SK-N-SH treated with all-trans-retinoic acid at 6 μM for 48 hours (cell line): Measurements from ENCODE around the gene SELENOM.
A peak's percentile ranks its signal among the peaks of the same experiment; 100 is the strongest.

Experiments used
- ATAC-seq: fragments of 200-7000 bp; cut with Tn5 transposase; 3 replicates; pipeline ENCODE4 v1.9.1; 2020; ENCODE audit warnings: mild to moderate bottlenecking, moderate library complexity
- ARNTL ChIP-seq: fragments of 450-650 bp; formaldehyde crosslinking; IDR thresholded peaks from 2 replicates; pipeline ENCODE4 v1.5.0; 2020; ENCODE audit warnings: low read depth, mild to moderate bottlenecking, moderate library complexity, borderline replicate concordance
- BACH2 ChIP-seq: fragments of 250-450 bp; sonication (Bioruptor Pico); IDR thresholded peaks from 2 replicates; pipeline ENCODE4 v1.9.0; 2021; ENCODE audit warnings: mild to moderate bottlenecking, borderline replicate concordance
- CSDC2 ChIP-seq: fragments of 250-450 bp; sonication (Bioruptor Pico); IDR thresholded peaks from 2 replicates; pipeline ENCODE4 v1.5.0; 2020; ENCODE audit warnings: mild to moderate bottlenecking, moderate library complexity
- ESRRG ChIP-seq: fragments of 250-450 bp; sonication (Bioruptor Pico); IDR thresholded peaks from 2 replicates; pipeline ENCODE4 v1.6.1; 2021; ENCODE audit warnings: mild to moderate bottlenecking
- GLIS3 ChIP-seq: fragments of 250-450 bp; sonication (Bioruptor Pico); IDR thresholded peaks from 2 replicates; pipeline ENCODE4 v1.5.0; 2020; ENCODE audit warnings: mild to moderate bottlenecking, moderate library complexity
- ISL1 ChIP-seq: fragments of 250-450 bp; sonication (Bioruptor Pico); IDR thresholded peaks from 2 replicates; pipeline ENCODE4 v2.1.2; 2022; ENCODE audit warnings: mild to moderate bottlenecking, moderate library complexity
- OSR1 ChIP-seq: fragments of 250-450 bp; sonication (Bioruptor Pico); IDR thresholded peaks from 2 replicates; pipeline ENCODE4 v1.8.0; 2022; ENCODE audit warnings: moderate library complexity, mild to moderate bottlenecking, inconsistent platforms
- PATZ1 ChIP-seq: fragments of 250-450 bp; sonication (Bioruptor Pico); IDR thresholded peaks from 2 replicates; pipeline ENCODE4 v1.8.0; 2020; ENCODE audit warnings: mild to moderate bottlenecking, moderate library complexity, borderline replicate concordance
- PPARA ChIP-seq: fragments of 250-450 bp; sonication (Bioruptor Pico); IDR thresholded peaks from 2 replicates; pipeline ENCODE4 v1.5.0; 2020; ENCODE audit warnings: mild to moderate bottlenecking, borderline replicate concordance
- RARB ChIP-seq: fragments of 250-450 bp; sonication (Bioruptor Pico); IDR thresholded peaks from 2 replicates; pipeline ENCODE4 v1.8.0; 2021; ENCODE audit warnings: mild to moderate bottlenecking, moderate library complexity
- SNAI2 ChIP-seq: fragments of 250-450 bp; sonication (Bioruptor Pico); IDR thresholded peaks from 2 replicates; pipeline ENCODE4 v1.5.0; 2020; ENCODE audit warnings: mild to moderate bottlenecking, moderate library complexity
- TCF4 ChIP-seq: fragments of 250-450 bp; sonication (Bioruptor Pico); IDR thresholded peaks from 2 replicates; pipeline ENCODE4 v1.8.0; 2021; ENCODE audit warnings: mild to moderate bottlenecking, moderate library complexity, borderline replicate concordance
- TOX ChIP-seq: fragments of 250-450 bp; sonication (Bioruptor Pico); IDR thresholded peaks from 2 replicates; pipeline ENCODE4 v1.8.0; 2021; ENCODE audit warnings: mild to moderate bottlenecking, moderate library complexity, borderline replicate concordance
- ZC3H10 ChIP-seq: fragments of 250-450 bp; sonication (Bioruptor Pico); IDR thresholded peaks from 2 replicates; pipeline ENCODE4 v1.5.1; 2021; ENCODE audit warnings: mild to moderate bottlenecking, moderate library complexity
- ZFP3 ChIP-seq: fragments of 250-450 bp; sonication (Bioruptor Pico); IDR thresholded peaks from 2 replicates; pipeline ENCODE4 v1.5.0; 2020; ENCODE audit warnings: mild to moderate bottlenecking, moderate library complexity
- ZFP30 ChIP-seq: fragments of 450-650 bp; formaldehyde crosslinking; IDR thresholded peaks from 2 replicates; pipeline ENCODE4 v1.5.0; 2022; ENCODE audit warnings: mild to moderate bottlenecking, moderate library complexity
- ZNF565 ChIP-seq: fragments of 450-650 bp; formaldehyde crosslinking; conservative IDR thresholded peaks from 2 replicates; pipeline ENCODE4 v1.5.0; 2020; ENCODE audit warnings: low read depth, mild to moderate bottlenecking, moderate library complexity
- ZNF70 ChIP-seq: fragments of 450-650 bp; formaldehyde crosslinking; IDR thresholded peaks from 2 replicates; pipeline ENCODE4 v1.5.0; 2020; ENCODE audit warnings: mild to moderate bottlenecking, moderate library complexity
- ZNF8 ChIP-seq: fragments of 450-650 bp; formaldehyde crosslinking; IDR thresholded peaks from 2 replicates; pipeline ENCODE4 v1.5.0; 2020; ENCODE audit warnings: mild to moderate bottlenecking, moderate library complexity
- TF ChIP-seq, protein P1 (sequence below): fragments of 250-450 bp; sonication (Bioruptor Pico); IDR thresholded peaks from 2 replicates; pipeline ENCODE4 v1.5.1; 2021; ENCODE audit warnings: mild to moderate bottlenecking, moderate library complexity
- TF ChIP-seq, protein P2 (sequence below): fragments of 250-450 bp; sonication (Bioruptor Pico); IDR thresholded peaks from 2 replicates; pipeline ENCODE4 v1.5.0; 2020; ENCODE audit warnings: mild to moderate bottlenecking, moderate library complexity
- TF ChIP-seq, protein P3 (sequence below): fragments of 250-450 bp; sonication (Bioruptor Pico); IDR thresholded peaks from 2 replicates; pipeline ENCODE4 v1.8.0; 2021; ENCODE audit warnings: low read depth, mild to moderate bottlenecking, moderate library complexity, borderline replicate concordance

SELENOM gene

DNA sequence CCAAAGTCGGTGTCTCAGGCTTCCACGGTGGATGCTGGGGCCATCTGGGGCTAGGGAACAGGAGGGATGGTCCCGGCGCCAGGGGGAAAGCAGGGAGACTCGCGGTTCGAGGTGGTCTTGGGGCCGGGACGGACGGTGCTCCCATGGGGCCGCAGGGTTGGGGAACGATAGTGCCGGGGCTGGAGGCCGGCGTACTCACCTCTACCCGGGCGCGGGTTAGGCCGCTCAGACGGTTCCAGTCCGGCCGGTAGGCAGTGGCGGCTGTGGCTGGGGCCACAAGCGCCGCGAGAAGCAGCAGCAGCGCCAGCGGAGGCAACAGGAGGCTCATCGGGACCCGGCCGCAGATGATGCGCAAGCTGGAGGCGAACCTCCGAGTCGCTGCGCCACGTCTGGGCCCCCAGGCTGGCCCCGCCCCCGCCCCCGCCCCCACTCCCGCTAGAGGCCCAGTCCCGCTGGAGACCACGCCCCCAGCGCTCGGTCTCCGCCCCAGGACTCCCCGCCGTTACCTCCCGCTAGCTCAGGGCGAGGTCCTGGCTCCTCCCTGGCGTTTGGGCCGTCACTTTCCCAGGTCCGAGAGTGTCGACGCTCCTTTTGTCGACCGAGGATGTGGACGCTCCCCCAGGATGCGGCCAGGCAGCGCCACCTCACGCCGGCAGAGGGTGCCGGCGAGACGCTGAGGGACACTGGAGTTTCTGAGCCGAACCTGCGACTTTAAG is at the start of gene SELENOM:
TSS of gene SELENOM (minus strand) at position 391 of the 716 bp plus-strand sequence. CDS start at position 328, 63 bp downstream.
- no peak for TF ChIP-seq ZFP30
- TF ChIP-seq BACH2 = no peak
- TF ChIP-seq GLIS3 (CRISPR knock-in tag) = no peak
- no peak for TF ChIP-seq PPARA (CRISPR knock-in tag)
- TF ChIP-seq TCF4 (CRISPR knock-in tag) = no peak
- no peak for TF ChIP-seq ESRRG (CRISPR knock-in tag)
- no peak for TF ChIP-seq OSR1 (CRISPR knock-in tag)
- TF ChIP-seq, protein P1, sequence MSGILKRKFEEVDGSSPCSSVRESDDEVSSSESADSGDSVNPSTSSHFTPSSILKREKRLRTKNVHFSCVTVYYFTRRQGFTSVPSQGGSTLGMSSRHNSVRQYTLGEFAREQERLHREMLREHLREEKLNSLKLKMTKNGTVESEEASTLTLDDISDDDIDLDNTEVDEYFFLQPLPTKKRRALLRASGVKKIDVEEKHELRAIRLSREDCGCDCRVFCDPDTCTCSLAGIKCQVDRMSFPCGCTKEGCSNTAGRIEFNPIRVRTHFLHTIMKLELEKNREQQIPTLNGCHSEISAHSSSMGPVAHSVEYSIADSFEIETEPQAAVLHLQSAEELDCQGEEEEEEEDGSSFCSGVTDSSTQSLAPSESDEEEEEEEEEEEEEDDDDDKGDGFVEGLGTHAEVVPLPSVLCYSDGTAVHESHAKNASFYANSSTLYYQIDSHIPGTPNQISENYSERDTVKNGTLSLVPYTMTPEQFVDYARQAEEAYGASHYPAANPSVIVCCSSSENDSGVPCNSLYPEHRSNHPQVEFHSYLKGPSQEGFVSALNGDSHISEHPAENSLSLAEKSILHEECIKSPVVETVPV (CRISPR knock-in tag) = no peak
- TF ChIP-seq ARNTL = no peak
- TF ChIP-seq, protein P2, sequence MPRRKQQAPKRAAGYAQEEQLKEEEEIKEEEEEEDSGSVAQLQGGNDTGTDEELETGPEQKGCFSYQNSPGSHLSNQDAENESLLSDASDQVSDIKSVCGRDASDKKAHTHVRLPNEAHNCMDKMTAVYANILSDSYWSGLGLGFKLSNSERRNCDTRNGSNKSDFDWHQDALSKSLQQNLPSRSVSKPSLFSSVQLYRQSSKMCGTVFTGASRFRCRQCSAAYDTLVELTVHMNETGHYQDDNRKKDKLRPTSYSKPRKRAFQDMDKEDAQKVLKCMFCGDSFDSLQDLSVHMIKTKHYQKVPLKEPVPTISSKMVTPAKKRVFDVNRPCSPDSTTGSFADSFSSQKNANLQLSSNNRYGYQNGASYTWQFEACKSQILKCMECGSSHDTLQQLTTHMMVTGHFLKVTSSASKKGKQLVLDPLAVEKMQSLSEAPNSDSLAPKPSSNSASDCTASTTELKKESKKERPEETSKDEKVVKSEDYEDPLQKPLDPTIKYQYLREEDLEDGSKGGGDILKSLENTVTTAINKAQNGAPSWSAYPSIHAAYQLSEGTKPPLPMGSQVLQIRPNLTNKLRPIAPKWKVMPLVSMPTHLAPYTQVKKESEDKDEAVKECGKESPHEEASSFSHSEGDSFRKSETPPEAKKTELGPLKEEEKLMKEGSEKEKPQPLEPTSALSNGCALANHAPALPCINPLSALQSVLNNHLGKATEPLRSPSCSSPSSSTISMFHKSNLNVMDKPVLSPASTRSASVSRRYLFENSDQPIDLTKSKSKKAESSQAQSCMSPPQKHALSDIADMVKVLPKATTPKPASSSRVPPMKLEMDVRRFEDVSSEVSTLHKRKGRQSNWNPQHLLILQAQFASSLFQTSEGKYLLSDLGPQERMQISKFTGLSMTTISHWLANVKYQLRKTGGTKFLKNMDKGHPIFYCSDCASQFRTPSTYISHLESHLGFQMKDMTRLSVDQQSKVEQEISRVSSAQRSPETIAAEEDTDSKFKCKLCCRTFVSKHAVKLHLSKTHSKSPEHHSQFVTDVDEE (CRISPR knock-in tag) = no peak
- TF ChIP-seq ZC3H10 (CRISPR knock-in tag) = no peak
- no peak for TF ChIP-seq PATZ1 (CRISPR knock-in tag)
- TF ChIP-seq TOX (CRISPR knock-in tag) = no peak
- TF ChIP-seq RARB (CRISPR knock-in tag) = no peak
- TF ChIP-seq ISL1 (CRISPR knock-in tag) = no peak
- no peak for TF ChIP-seq ZFP3
- peak; percentile 99 for ATAC-seq

DNA sequence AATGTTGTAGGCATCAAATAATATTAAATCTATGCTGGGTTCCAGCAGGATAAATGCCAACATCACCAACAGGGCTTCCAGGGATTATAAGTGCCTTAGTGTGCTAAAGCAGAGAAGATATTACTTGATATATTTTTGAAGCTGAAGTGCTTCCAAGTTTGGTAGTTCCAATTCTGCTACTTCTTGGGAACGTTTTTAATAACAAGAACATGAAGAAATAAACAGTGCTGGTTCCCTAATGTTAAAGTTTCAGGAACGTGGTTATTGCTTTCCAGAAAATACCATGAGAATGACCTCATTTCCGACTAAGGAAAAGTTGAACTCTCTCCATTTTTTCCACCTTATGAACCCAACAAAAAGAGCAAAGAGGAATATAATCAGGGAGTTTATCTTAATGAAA is 48.1 kb upstream of the SELENOM start:
- TF ChIP-seq, protein P2 (CRISPR knock-in tag) = no peak
- TF ChIP-seq ZNF565 = no peak
- TF ChIP-seq CSDC2 (CRISPR knock-in tag) = no peak
- TF ChIP-seq TOX (CRISPR knock-in tag) = no peak
- TF ChIP-seq GLIS3 (CRISPR knock-in tag) = no peak
- TF ChIP-seq ZNF8 (CRISPR knock-in tag) = no peak
- TF ChIP-seq SNAI2 (CRISPR knock-in tag) = no peak
- no peak for TF ChIP-seq ISL1 (CRISPR knock-in tag)
- no peak for TF ChIP-seq ZFP30
- TF ChIP-seq ZFP3 = no peak
- TF ChIP-seq OSR1 (CRISPR knock-in tag) = no peak
- no peak for TF ChIP-seq ZNF70 (CRISPR knock-in tag)
- TF ChIP-seq, protein P1 (CRISPR knock-in tag) = no peak
- TF ChIP-seq TCF4 (CRISPR knock-in tag) = no peak
- TF ChIP-seq BACH2 = no peak
- TF ChIP-seq RARB (CRISPR knock-in tag) = no peak
- no peak for TF ChIP-seq PPARA (CRISPR knock-in tag)
- TF ChIP-seq, protein P3, sequence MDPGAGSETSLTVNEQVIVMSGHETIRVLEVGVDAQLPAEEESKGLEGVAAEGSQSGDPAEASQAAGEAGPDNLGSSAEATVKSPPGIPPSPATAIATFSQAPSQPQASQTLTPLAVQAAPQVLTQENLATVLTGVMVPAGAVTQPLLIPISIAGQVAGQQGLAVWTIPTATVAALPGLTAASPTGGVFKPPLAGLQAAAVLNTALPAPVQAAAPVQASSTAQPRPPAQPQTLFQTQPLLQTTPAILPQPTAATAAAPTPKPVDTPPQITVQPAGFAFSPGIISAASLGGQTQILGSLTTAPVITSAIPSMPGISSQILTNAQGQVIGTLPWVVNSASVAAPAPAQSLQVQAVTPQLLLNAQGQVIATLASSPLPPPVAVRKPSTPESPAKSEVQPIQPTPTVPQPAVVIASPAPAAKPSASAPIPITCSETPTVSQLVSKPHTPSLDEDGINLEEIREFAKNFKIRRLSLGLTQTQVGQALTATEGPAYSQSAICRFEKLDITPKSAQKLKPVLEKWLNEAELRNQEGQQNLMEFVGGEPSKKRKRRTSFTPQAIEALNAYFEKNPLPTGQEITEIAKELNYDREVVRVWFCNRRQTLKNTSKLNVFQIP (CRISPR knock-in tag) = no peak
- no peak for TF ChIP-seq ARNTL
- ATAC-seq = no peak
